H1 (cell line): ENCODE measurements around the gene POLN. TPM values are rescaled to one million over a fixed set of nuclear protein-coding genes. Genes with fewer than 3 reads are reported as not detected.

Experiments
- CTCF ChIA-PET: fragments of 300-600 bp; sonication (Branson Sonifier 250); formaldehyde crosslinking; loops from one replicate; lab custom pipeline; 2021; ENCODE audit not compliant: partially characterized antibody; lab: Charles Lee
- POLR2A ChIA-PET: fragments of 300-600 bp; sonication (Branson Sonifier 250); formaldehyde crosslinking; loops from one replicate; lab custom pipeline; 2021; ENCODE audit warnings: inconsistent platforms; ENCODE audit not compliant: partially characterized antibody; lab: Charles Lee
- DNase-seq, 2 experiments: peaks; one replicate each; pipeline versions ENCODE4 v3.0.0 to v3.0.0-alpha.2; 2010 to 2022; ENCODE audit warnings: low spot score in 2 of 2, low read depth in 1 of 2, mixed read lengths in 1 of 2
- FAIRE-seq: peaks from 2 replicates; lab custom pipeline; 2011; peaks lifted over from hg19 to GRCh38; lab: Jason Lieb, UNC
- H2AFZ ChIP-seq: 2 replicates; pipeline ENCODE4 v1.8.1; 2012; ENCODE audit warnings: low read length, inconsistent platforms
- H2AK5ac ChIP-seq: 2 replicates; pipeline ENCODE4 v1.6.1; 2013; ENCODE audit warnings: low read depth, low read length
- H2BK120ac ChIP-seq: replicated peaks from 2 replicates; pipeline ENCODE3; 2013; ENCODE audit warnings: low read depth, low read length, inconsistent platforms
- H2BK12ac ChIP-seq: 2 replicates; pipeline ENCODE4 v1.6.1; 2013; ENCODE audit warnings: low read depth, low read length
- H2BK15ac ChIP-seq: 2 replicates; pipeline ENCODE4 v1.6.1; 2013; ENCODE audit warnings: low read length
- H2BK20ac ChIP-seq: 2 replicates; pipeline ENCODE4 v1.6.1; 2013; ENCODE audit warnings: low read length
- H2BK5ac ChIP-seq: 2 replicates; pipeline ENCODE4 v1.6.1; 2013; ENCODE audit warnings: low read depth, low read length
- H3K14ac ChIP-seq: 2 replicates; pipeline ENCODE4 v1.6.1; 2013; ENCODE audit warnings: inconsistent platforms; ENCODE audit not compliant: insufficient read length
- H3K18ac ChIP-seq: 2 replicates; pipeline ENCODE4 v1.6.1; 2013; ENCODE audit warnings: low read length; ENCODE audit errors: extremely low read depth
- H3K23ac ChIP-seq: 2 replicates; pipeline ENCODE4 v1.6.1; 2013; ENCODE audit warnings: inconsistent platforms; ENCODE audit not compliant: insufficient read length
- H3K23me2 ChIP-seq: 2 replicates; pipeline ENCODE4 v1.6.1; 2013; ENCODE audit warnings: low read depth, low read length
- H3K27ac ChIP-seq: 2 replicates; pipeline ENCODE4 v1.6.1; 2011; ENCODE audit warnings: low read depth, low read length, inconsistent platforms
- H3K27me3 ChIP-seq, 4 experiments: replicated peaks in 1 of 4; 1 replicate in 1 of 4; 2 replicates in 3 of 4; pipeline versions ENCODE4 v1.6.1 to v1.8.1; 2011 to 2013; ENCODE audit warnings: low read length in 3 of 4, mild to moderate bottlenecking in 3 of 4, inconsistent platforms in 2 of 4, mixed read lengths in 2 of 4, moderate library complexity in 1 of 4; ENCODE audit not compliant: control insufficient read depth in 3 of 4, insufficient read depth in 3 of 4; ENCODE audit errors: extremely low read depth in 1 of 4
- H3K36me3 ChIP-seq, 4 experiments: 2 replicates each; pipeline versions ENCODE4 v1.6.1 to v1.8.1; 2011 to 2013; ENCODE audit warnings: mild to moderate bottlenecking in 4 of 4, low read length in 3 of 4, moderate library complexity in 2 of 4, control low read depth in 1 of 4, inconsistent platforms in 1 of 4; ENCODE audit not compliant: insufficient read depth in 4 of 4, control insufficient read depth in 2 of 4
- H3K4ac ChIP-seq: replicated peaks from 2 replicates; pipeline ENCODE3; 2013; ENCODE audit warnings: low read length, low read depth, mixed read lengths, inconsistent platforms; ENCODE audit not compliant: insufficient read length
- H3K4me1 ChIP-seq, 4 experiments: replicated peaks in 1 of 4; 1 replicate in 1 of 4; 2 replicates in 3 of 4; pipeline versions ENCODE4 v1.6.1 to v1.8.1; 2011 to 2013; ENCODE audit warnings: low read length in 3 of 4, inconsistent platforms in 2 of 4, mixed read lengths in 1 of 4; ENCODE audit not compliant: insufficient read depth in 4 of 4, control insufficient read depth in 3 of 4
- H3K4me2 ChIP-seq, 2 experiments: 2 replicates each; pipeline versions ENCODE4 v1.6.1 to v1.8.1; 2011 to 2013; ENCODE audit warnings: low read depth in 2 of 2, low read length in 2 of 2, control low read depth in 1 of 2, inconsistent platforms in 1 of 2, mild to moderate bottlenecking in 1 of 2; ENCODE audit not compliant: insufficient read depth in 1 of 2
- H3K4me3 ChIP-seq, 4 experiments: fragments of 200-600, 300-600 bp in 1 of 4; sonication (generic), shearing (Covaris generic), sonication (Bioruptor Twin) in 1 of 4; 2 replicates each; pipeline versions ENCODE4 v1.5.1 to v1.8.1; 2011 to 2016; ENCODE audit warnings: low read length in 4 of 4, low read depth in 3 of 4, control low read depth in 2 of 4, inconsistent platforms in 2 of 4, mild to moderate bottlenecking in 2 of 4, mixed read lengths in 1 of 4, moderate library complexity in 1 of 4; ENCODE audit not compliant: insufficient read depth in 2 of 4; ENCODE audit errors: extremely low read depth in 1 of 4
- H3K56ac ChIP-seq: replicated peaks from 2 replicates; pipeline ENCODE3; 2013; ENCODE audit warnings: low read depth, mild to moderate bottlenecking, mixed read lengths, low read length, inconsistent platforms; ENCODE audit not compliant: insufficient read length
- H3K79me1 ChIP-seq: 2 replicates; pipeline ENCODE4 v1.6.1; 2013; ENCODE audit warnings: low read depth, low read length, control low read depth
- H3K79me2 ChIP-seq, 2 experiments: 2 replicates each; pipeline versions ENCODE4 v1.6.1 to v1.8.1; 2012 to 2013; ENCODE audit warnings: low read length in 2 of 2, mild to moderate bottlenecking in 2 of 2, inconsistent platforms in 1 of 2; ENCODE audit not compliant: insufficient read depth in 2 of 2, control insufficient read depth in 1 of 2
- H3K9ac ChIP-seq, 4 experiments: replicated peaks in 1 of 4; 1 replicate in 1 of 4; 2 replicates in 3 of 4; pipeline versions ENCODE4 v1.6.1 to v1.8.1; 2011 to 2013; ENCODE audit warnings: low read depth in 3 of 4, low read length in 3 of 4, control low read depth in 2 of 4, mild to moderate bottlenecking in 2 of 4, moderate library complexity in 2 of 4, inconsistent platforms in 1 of 4; ENCODE audit errors: extremely low read depth in 1 of 4
- H3K9me3 ChIP-seq, 2 experiments: 2 replicates each; pipeline versions ENCODE4 v1.6.1 to v1.8.1; 2012 to 2013; ENCODE audit warnings: mild to moderate bottlenecking in 2 of 2, moderate library complexity in 2 of 2, control low read depth in 1 of 2, inconsistent platforms in 1 of 2, low read depth in 1 of 2, low read length in 1 of 2, mixed read lengths in 1 of 2; ENCODE audit not compliant: insufficient read depth in 2 of 2
- H4K20me1 ChIP-seq, 2 experiments: replicated peaks in 1 of 2; 2 replicates each; pipeline versions ENCODE3 to v1.8.1; 2011 to 2013; ENCODE audit warnings: inconsistent platforms in 2 of 2, low read length in 2 of 2, mild to moderate bottlenecking in 1 of 2; ENCODE audit not compliant: insufficient read depth in 2 of 2, control insufficient read depth in 1 of 2
- H4K5ac ChIP-seq: 2 replicates; pipeline ENCODE4 v1.6.1; 2013; ENCODE audit warnings: low read length, low read depth, mixed read lengths, inconsistent platforms; ENCODE audit not compliant: insufficient read length
- H4K8ac ChIP-seq: 2 replicates; pipeline ENCODE4 v1.8.0; 2013; ENCODE audit warnings: mild to moderate bottlenecking, moderate library complexity, low read length, inconsistent platforms; ENCODE audit not compliant: insufficient read depth; ENCODE audit errors: extremely low read depth
- H4K91ac ChIP-seq: replicated peaks from 2 replicates; pipeline ENCODE3; 2013; ENCODE audit warnings: low read length, mixed read lengths, inconsistent platforms; ENCODE audit not compliant: insufficient read length
- JUND ChIP-seq: IDR thresholded peaks from 2 replicates; pipeline ENCODE4 v1.6.1; 2011; ENCODE audit warnings: mild to moderate bottlenecking, improper control_type of control experiment, low read length
- MAFK ChIP-seq: IDR thresholded peaks from 2 replicates; pipeline ENCODE4 v1.6.1; 2012; ENCODE audit warnings: low read depth, mild to moderate bottlenecking, improper control_type of control experiment, low read length
- SIX5 ChIP-seq: IDR thresholded peaks from 2 replicates; pipeline ENCODE4 v1.6.1; 2011; ENCODE audit warnings: mild to moderate bottlenecking, low read depth, low read length
- SP4 ChIP-seq: IDR thresholded peaks from 2 replicates; pipeline ENCODE4 v1.6.1; 2012; ENCODE audit warnings: low read length, inconsistent platforms
- whole genome bisulfite sequencing, 2 experiments: shearing (Covaris generic) in 1 of 2; methylation state at CpG; one replicate each; pipeline versions ENCODE4 v1.1.6 to v1.1.7; 2013 to 2015; ENCODE audit warnings: low lambda C conversion rate in 2 of 2, mixed read lengths in 2 of 2, inconsistent platforms in 1 of 2, low coverage in 1 of 2, missing lambda C conversion rate in 1 of 2; ENCODE audit not compliant: insufficient replicate concordance in 2 of 2, insufficient coverage in 1 of 2, insufficient read length in 1 of 2; ENCODE audit errors: extremely low coverage in 1 of 2, missing lambda C conversion rate in 1 of 2; 5-methylcytosine and 5-hydroxymethylcytosine counted together
- polyA plus RNA-seq, 7 experiments: library from polyadenylated mRNA; depleted of rRNA in 3 of 7; stranded (reverse) in 5 of 7; unstranded in 2 of 7; fragments of >200 nt in 5 of 7; fragments of 200-250 nt in 2 of 7; gene quantifications; 1 replicate in 5 of 7; 2 replicates in 1 of 7; 4 replicates in 1 of 7; pipeline versions ENCODE4 v1.2.1 to v1.2.3, GENCODE V29; 2011 to 2013; ENCODE audit warnings: missing spikeins in 2 of 7, mixed read lengths in 2 of 7
- total RNA-seq: library from RNA; stranded (reverse); fragmentation: NEBNext Ultra II Directional; extraction: Animal tissue kit (Norgen Biotek cat#: 25700); gene quantifications from 2 replicates; pipeline ENCODE4 v1.2.1, GENCODE V29; 2021

Gene POLN
- total and polyA plus RNA-seq, 2 of the 8 experiments (the other 6 are each of a cell fraction or from before 2014, with no cell fraction given) = 0.98 to 1.5 TPM

DNA sequence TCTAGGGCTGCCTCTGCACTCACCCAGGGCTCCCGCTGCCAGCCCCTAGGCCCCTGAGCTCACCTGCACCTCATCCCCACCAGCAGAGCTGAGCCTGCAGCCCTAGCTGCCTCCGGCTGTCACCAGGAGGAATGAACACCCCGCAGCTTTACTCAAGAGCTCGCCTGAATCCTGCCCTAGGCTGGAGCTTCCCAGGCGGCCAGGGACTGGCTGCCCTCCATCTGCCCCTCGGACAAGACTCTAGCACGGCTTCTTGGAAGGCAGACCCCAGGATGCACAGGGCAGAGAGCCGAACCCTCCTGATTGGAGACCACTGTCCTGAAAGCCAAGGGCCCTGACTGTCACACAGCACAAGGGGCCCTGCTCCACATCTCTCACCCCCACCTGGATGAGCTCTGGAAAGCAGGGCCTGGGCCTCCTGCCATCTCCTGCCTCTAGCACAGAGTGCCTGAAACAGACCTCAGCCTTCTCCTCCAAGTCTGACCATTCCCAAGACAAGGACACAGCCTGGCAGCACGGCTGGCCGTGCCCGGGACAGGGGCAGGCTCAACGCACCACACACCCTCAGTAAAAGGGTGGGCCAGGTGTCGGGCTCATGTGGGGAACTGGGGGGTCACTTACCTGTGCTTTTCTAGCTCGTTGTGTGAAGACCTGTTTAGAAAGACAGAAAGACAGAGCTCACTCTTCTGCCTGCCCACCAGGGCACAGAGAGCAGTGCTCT lies 15.6 kb upstream of the POLN start:
- Histone ChIP-seq H2BK120ac (no peak overlapping the region), H3K4me2 (no peak overlapping the region), H4K20me1 (peaks cover 0 to 9% of the 10 kb centered on the region in 2 experiments), H3K9ac (no peak overlapping the region), H3K56ac (no peak overlapping the region), H3K36me3 (no peaks in the 10 kb centered on the region; a peak in 1 of 8 replicates), H3K23me2 (peaks cover 7% of the 10 kb centered on the region; the same call in 1 of the 2 replicates), H3K23ac (no peak overlapping the region), H3K27ac (no peak overlapping the region), H2BK5ac (no peak overlapping the region), H3K9me3 (no peaks in the 10 kb centered on the region), H2BK12ac (no peak overlapping the region), H3K79me2 (no peaks in the 10 kb centered on the region), H4K91ac (no peak overlapping the region), H3K18ac (no peak overlapping the region), H4K8ac (no peak overlapping the region), H2AFZ (no peak overlapping the region), H4K5ac (no peak overlapping the region), H3K27me3 (no peaks in the 10 kb centered on the region), H3K79me1 (no peaks in the 10 kb centered on the region), H2BK15ac (no peak overlapping the region), H3K4ac (no peak overlapping the region), H3K4me3 (no peak overlapping the region), H2BK20ac (no peak overlapping the region), H3K14ac (no peak overlapping the region), H2AK5ac (no peak overlapping the region), H3K4me1 (peaks cover 0 to 5% (median 3%) of the 10 kb centered on the region in 4 experiments; a peak in 4 of 7 replicates)
- FAIRE-seq (no peak), DNase-seq (peak in 1 of 2 experiments; percentile 38)
- WGBS, 2 experiments = 90% methylated on average over 14 of the region's 14 CpGs; no CpG with 5 or more reads in 1 of the 2 experiments
- POLR2A ChIA-PET = no interaction called here
- CTCF ChIA-PET = interaction anchor here (0.7 to 2.0 kb wide), 6 partner anchors 8 to 158 kb away, joined by 3 to 6 read pairs (median 4); no protein-coding TSS in a partner anchor
- TF ChIP-seq MAFK (no peak), SIX5 (no peak), JUND (no peak), SP4 (no peak)
